ENCODE measurements around the gene FBLN1. TPM values are rescaled to one million over a fixed set of nuclear protein-coding genes. Genes with fewer than 3 reads are reported as not detected.

FBLN1 gene
- total and polyA plus RNA-seq, 2 of the 8 experiments (the other 6 are each of a cell fraction or from before 2014, with no cell fraction given), result 159 to 168 TPM

DNA sequence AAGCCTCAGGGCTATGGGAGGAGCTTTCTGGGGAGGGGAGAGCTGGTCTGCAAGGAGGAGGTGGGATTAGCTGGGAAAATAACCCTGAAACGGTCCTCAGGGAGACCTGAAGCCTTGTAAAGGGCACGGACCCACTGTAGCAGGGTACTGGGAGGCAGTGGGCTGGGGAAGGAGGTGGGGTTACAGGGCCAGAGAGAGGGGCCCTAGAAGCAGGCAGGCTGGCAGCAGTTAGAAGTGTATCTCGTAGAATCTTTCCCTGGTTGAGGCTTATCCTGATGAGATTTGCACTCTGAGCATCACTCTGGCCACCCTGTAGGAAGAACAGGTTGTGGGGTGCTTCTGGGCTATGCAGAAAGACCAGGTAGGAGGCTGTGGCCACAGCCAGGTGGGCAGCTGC, 29.6 kb downstream of the FBLN1 start (continued):
- TF ChIP-seq, protein P1, sequence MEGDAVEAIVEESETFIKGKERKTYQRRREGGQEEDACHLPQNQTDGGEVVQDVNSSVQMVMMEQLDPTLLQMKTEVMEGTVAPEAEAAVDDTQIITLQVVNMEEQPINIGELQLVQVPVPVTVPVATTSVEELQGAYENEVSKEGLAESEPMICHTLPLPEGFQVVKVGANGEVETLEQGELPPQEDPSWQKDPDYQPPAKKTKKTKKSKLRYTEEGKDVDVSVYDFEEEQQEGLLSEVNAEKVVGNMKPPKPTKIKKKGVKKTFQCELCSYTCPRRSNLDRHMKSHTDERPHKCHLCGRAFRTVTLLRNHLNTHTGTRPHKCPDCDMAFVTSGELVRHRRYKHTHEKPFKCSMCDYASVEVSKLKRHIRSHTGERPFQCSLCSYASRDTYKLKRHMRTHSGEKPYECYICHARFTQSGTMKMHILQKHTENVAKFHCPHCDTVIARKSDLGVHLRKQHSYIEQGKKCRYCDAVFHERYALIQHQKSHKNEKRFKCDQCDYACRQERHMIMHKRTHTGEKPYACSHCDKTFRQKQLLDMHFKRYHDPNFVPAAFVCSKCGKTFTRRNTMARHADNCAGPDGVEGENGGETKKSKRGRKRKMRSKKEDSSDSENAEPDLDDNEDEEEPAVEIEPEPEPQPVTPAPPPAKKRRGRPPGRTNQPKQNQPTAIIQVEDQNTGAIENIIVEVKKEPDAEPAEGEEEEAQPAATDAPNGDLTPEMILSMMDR (IDR thresholded peaks at IDR 0.05; ENCODE audit: control extremely low read depth in 1 of 3, insufficient read depth in 1 of 3, low read depth in 1 of 3, low read length in 3 of 3), result no peak
- TF ChIP-seq SIRT6 (IDR thresholded peaks at IDR 0.05; ENCODE audit: low read length) (no peak), CHD2 (IDR thresholded peaks at IDR 0.05; ENCODE audit: low read length) (no peak), PHF8 (conservative IDR thresholded peaks at IDR 0.05; ENCODE audit: low read depth, low read length) (no peak), YY1 (IDR thresholded peaks at IDR 0.05; ENCODE audit: low read depth, low read length) (no peak), ZNF274 (IDR thresholded peaks at IDR 0.05; ENCODE audit: borderline replicate concordance, extremely low read depth, low read length) (no peak)
- TF ChIP-seq, protein P2, sequence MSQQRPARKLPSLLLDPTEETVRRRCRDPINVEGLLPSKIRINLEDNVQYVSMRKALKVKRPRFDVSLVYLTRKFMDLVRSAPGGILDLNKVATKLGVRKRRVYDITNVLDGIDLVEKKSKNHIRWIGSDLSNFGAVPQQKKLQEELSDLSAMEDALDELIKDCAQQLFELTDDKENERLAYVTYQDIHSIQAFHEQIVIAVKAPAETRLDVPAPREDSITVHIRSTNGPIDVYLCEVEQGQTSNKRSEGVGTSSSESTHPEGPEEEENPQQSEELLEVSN (IDR thresholded peaks at IDR 0.05), result no peak

Measured in H1 (cell line).